GM23248 (cell line): Measurements from ENCODE around the gene RPL36.

Source experiments
- EZH2 ChIP-seq: fragments of 200-600 bp; sonication (generic); IDR thresholded peaks from 2 replicates; pipeline ENCODE4 v1.6.1; 2018; ENCODE audit warnings: antibody characterized with exemption, mild to moderate bottlenecking; ENCODE audit not compliant: insufficient read depth, poor library complexity, severe bottlenecking
- EZH2phosphoT487 ChIP-seq: fragments of 200-600 bp; sonication (generic); IDR thresholded peaks from 2 replicates; pipeline ENCODE4 v1.6.1; 2018; ENCODE audit warnings: antibody characterized with exemption, moderate library complexity, mild to moderate bottlenecking, low read depth; ENCODE audit not compliant: insufficient read depth

DNA sequence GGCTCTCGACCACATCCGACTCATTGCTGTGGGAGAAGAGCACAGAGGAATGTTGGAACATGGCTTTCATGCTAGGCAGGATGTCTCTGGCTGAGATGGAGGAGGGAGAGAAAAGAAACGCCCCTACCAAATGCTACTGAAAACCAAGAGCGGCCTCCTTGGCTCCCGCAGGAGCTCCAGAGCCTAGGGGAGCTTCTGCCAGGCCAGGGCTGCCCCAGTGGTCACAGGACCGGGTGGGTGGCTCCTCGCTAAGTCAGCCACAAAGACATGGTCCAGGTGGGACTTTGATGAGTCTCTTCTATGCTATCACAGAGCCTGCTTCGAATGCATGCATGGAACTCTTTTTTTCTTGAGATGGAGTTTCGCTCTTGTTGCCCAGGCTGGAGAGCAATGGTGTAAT lies 23.1 kb downstream of the RPL36 start:
- no peak for TF ChIP-seq EZH2
- TF ChIP-seq EZH2phosphoT487, result no peak
